Neural progenitor cell (in vitro differentiated cells): ENCODE data around the gene HDAC7. TPM values are rescaled to one million over a fixed set of nuclear protein-coding genes. Genes with fewer than 3 reads are reported as not detected.

ENCODE experiments used
- DNase-seq: peaks from one replicate; pipeline ENCODE4 v3.0.0-alpha.2; 2016; ENCODE audit warnings: low spot score
- H2AFZ ChIP-seq: fragments of 200-600 bp; sonication (generic); replicated peaks from 2 replicates; pipeline ENCODE4 v1.6.1; 2016; ENCODE audit warnings: antibody characterized with exemption
- H3F3A ChIP-seq: fragments of 200-600 bp; sonication (generic); 2 replicates; pipeline ENCODE4 v1.6.1; 2016; ENCODE audit warnings: antibody characterized with exemption, low read depth
- H3K27ac ChIP-seq: fragments of 200-600 bp; sonication (generic); 2 replicates; pipeline ENCODE4 v1.5.1; 2016; ENCODE audit warnings: mild to moderate bottlenecking
- H3K27me3 ChIP-seq: fragments of 200-600 bp; sonication (generic); 2 replicates; pipeline ENCODE4 v1.6.1; 2016; ENCODE audit warnings: mild to moderate bottlenecking, moderate library complexity
- H3K36me3 ChIP-seq: fragments of 200-600 bp; sonication (generic); 2 replicates; pipeline ENCODE4 v1.5.1; 2016
- H3K4me1 ChIP-seq: fragments of 200-600 bp; sonication (generic); 2 replicates; pipeline ENCODE4 v1.6.1; 2016; ENCODE audit warnings: mixed run types
- H3K4me2 ChIP-seq: fragments of 200-600 bp; sonication (generic); 2 replicates; pipeline ENCODE4 v1.6.1; 2016
- H3K4me3 ChIP-seq: fragments of 200-600 bp; sonication (generic); 2 replicates; pipeline ENCODE4 v1.5.1; 2016
- H3K79me2 ChIP-seq: fragments of 200-600 bp; sonication (generic); 2 replicates; pipeline ENCODE4 v1.6.1; 2016; ENCODE audit warnings: low read depth
- H3K9ac ChIP-seq: fragments of 200-600 bp; sonication (generic); 2 replicates; pipeline ENCODE4 v1.6.1; 2016
- H3K9me3 ChIP-seq: fragments of 200-600 bp; sonication (generic); 2 replicates; pipeline ENCODE4 v1.5.1; 2016; ENCODE audit warnings: low read depth
- H4K20me1 ChIP-seq: fragments of 200-600 bp; sonication (generic); 2 replicates; pipeline ENCODE4 v1.6.1; 2016; ENCODE audit warnings: low read depth
- H3K27ac Mint-ChIP-seq: 3 replicates; pipeline ENCODE4 v1.8.0; 2021; ENCODE audit warnings: mixed read lengths
- H3K27me3 Mint-ChIP-seq: 2 replicates; pipeline ENCODE4 v1.8.0; 2022; ENCODE audit warnings: low read depth, mild to moderate bottlenecking, inconsistent platforms, moderate library complexity, mixed read lengths; ENCODE audit not compliant: insufficient read depth
- H3K36me3 Mint-ChIP-seq: 3 replicates; pipeline ENCODE4 v1.8.0; 2021; ENCODE audit warnings: mixed read lengths
- H3K4me1 Mint-ChIP-seq: 3 replicates; pipeline ENCODE4 v1.8.0; 2021; ENCODE audit warnings: mixed read lengths
- H3K4me3 Mint-ChIP-seq: 3 replicates; pipeline ENCODE4 v1.8.0; 2021; ENCODE audit warnings: mild to moderate bottlenecking, moderate library complexity, mixed read lengths
- H3K9me3 Mint-ChIP-seq: 3 replicates; pipeline ENCODE4 v1.8.0; 2020; ENCODE audit warnings: mixed read lengths
- EZH2 ChIP-seq: fragments of 200-600 bp; sonication (generic); IDR thresholded peaks from 2 replicates; pipeline ENCODE4 v1.6.1; 2017; ENCODE audit warnings: antibody characterized with exemption, mild to moderate bottlenecking, moderate library complexity
- EZH2phosphoT487 ChIP-seq: fragments of 200-600 bp; sonication (generic); IDR thresholded peaks from 2 replicates; pipeline ENCODE4 v1.6.1; 2017; ENCODE audit warnings: antibody characterized with exemption
- total RNA-seq: library from RNA; depleted of rRNA; stranded (reverse); fragments of >200 nt; gene quantifications from 2 replicates; pipeline ENCODE4 v1.2.3, GENCODE V29; 2015; ENCODE audit warnings: low replicate concordance
- TF ChIP-seq, protein P1 (sequence below): fragments of 200-600 bp; sonication (generic); IDR thresholded peaks from 2 replicates; pipeline ENCODE4 v1.5.1; 2017; ENCODE audit warnings: antibody characterized with exemption, mild to moderate bottlenecking

The HDAC7 gene
- total RNA-seq, 1 donor from 2014 or later = 7.2 TPM

DNA sequence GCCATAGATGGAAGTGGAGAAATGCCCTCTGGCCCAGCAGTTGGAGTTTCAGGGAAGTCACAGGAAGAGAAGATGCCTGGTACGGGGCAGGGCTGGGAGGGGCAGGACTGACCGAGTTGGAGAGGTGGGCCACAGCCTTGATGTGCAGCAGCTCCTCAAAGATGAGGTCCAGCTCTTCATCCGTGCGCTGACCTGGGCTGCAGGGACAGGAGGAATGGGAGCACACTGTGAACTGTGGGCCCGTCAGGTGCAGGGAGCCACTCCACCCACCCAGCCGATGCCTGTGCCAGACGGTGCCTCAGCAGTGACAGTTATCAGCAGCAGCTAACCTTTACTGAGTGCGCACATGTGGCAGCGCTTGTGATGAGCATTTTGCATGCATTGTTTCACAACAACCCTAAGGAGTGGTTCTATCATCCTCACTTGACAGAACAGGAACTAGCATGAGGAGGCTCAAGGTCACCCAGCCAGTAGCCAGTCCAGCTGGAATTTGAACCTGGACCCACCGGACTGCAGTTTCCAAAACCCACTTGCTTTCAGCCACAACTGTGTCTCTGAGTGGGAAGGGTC lies 69.4 kb downstream of the HDAC7 start:
- peaks cover 14% of the 10 kb centered on the region for H3K4me1 Mint-ChIP-seq
- no peaks in the 10 kb centered on the region for H3F3A ChIP-seq
- no peaks in the 10 kb centered on the region for H3K36me3 Mint-ChIP-seq
- no peak overlapping the region for H3K27ac ChIP-seq
- H3K4me1 ChIP-seq = peaks cover 12% of the 10 kb centered on the region
- no peak overlapping the region for H3K4me3 Mint-ChIP-seq
- H3K9me3 ChIP-seq = no peaks in the 10 kb centered on the region
- no peak overlapping the region for H2AFZ ChIP-seq
- H3K27ac Mint-ChIP-seq = peak overlapping the region; percentile 34
- H3K9me3 Mint-ChIP-seq = no peaks in the 10 kb centered on the region
- DNase-seq = no peak
- H3K4me2 ChIP-seq = no peak overlapping the region
- no peaks in the 10 kb centered on the region for H3K27me3 ChIP-seq
- H3K36me3 ChIP-seq = no peaks in the 10 kb centered on the region
- H3K27me3 Mint-ChIP-seq = peaks cover 9% of the 10 kb centered on the region
- no peak overlapping the region for H3K4me3 ChIP-seq
- TF ChIP-seq, protein P1, sequence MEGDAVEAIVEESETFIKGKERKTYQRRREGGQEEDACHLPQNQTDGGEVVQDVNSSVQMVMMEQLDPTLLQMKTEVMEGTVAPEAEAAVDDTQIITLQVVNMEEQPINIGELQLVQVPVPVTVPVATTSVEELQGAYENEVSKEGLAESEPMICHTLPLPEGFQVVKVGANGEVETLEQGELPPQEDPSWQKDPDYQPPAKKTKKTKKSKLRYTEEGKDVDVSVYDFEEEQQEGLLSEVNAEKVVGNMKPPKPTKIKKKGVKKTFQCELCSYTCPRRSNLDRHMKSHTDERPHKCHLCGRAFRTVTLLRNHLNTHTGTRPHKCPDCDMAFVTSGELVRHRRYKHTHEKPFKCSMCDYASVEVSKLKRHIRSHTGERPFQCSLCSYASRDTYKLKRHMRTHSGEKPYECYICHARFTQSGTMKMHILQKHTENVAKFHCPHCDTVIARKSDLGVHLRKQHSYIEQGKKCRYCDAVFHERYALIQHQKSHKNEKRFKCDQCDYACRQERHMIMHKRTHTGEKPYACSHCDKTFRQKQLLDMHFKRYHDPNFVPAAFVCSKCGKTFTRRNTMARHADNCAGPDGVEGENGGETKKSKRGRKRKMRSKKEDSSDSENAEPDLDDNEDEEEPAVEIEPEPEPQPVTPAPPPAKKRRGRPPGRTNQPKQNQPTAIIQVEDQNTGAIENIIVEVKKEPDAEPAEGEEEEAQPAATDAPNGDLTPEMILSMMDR = no peak
- no peak for TF ChIP-seq EZH2phosphoT487
- TF ChIP-seq EZH2 = no peak
- H3K79me2 ChIP-seq = no peaks in the 10 kb centered on the region
- no peak overlapping the region for H3K9ac ChIP-seq
- H4K20me1 ChIP-seq = no peaks in the 10 kb centered on the region

DNA sequence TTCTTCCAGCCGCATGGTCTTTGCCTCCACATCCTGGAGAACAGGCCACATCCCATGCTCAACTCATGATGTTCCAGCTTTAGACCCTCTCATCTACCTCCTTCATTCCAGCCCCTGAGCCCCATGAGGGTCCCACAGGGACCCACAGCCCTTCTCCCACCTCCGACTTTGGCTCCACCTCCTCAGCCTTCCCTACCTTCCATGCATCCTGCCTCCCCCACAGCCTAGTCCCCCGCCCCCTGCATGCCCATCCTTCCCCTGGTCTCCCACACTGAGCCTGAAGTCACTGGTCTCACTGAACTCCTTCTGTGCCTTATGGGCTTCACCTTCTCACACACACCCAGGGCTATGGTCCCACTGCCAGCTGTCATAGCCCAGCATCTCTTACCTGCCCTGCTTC lies 70.8 kb downstream of the HDAC7 start:
- H3K4me3 Mint-ChIP-seq = no peak overlapping the region
- peaks cover 22% of the 10 kb centered on the region for H3K4me1 Mint-ChIP-seq
- Histone ChIP-seq H3K27ac (no peak overlapping the region), H3K9me3 (no peaks in the 10 kb centered on the region), H2AFZ (no peak overlapping the region), H4K20me1 (no peaks in the 10 kb centered on the region), H3K9ac (no peak overlapping the region), H3F3A (peaks cover 5% of the 10 kb centered on the region), H3K4me2 (no peak overlapping the region), H3K4me1 (peaks cover 19% of the 10 kb centered on the region), H3K36me3 (no peaks in the 10 kb centered on the region), H3K79me2 (no peaks in the 10 kb centered on the region), H3K4me3 (no peak overlapping the region), H3K27me3 (no peaks in the 10 kb centered on the region)
- no peak for DNase-seq
- TF ChIP-seq EZH2 (no peak), EZH2phosphoT487 (no peak)
- TF ChIP-seq, protein P1 = no peak
- H3K27ac Mint-ChIP-seq = no peak overlapping the region
- no peaks in the 10 kb centered on the region for H3K36me3 Mint-ChIP-seq
- H3K9me3 Mint-ChIP-seq = no peaks in the 10 kb centered on the region
- H3K27me3 Mint-ChIP-seq = peaks cover 9% of the 10 kb centered on the region

DNA sequence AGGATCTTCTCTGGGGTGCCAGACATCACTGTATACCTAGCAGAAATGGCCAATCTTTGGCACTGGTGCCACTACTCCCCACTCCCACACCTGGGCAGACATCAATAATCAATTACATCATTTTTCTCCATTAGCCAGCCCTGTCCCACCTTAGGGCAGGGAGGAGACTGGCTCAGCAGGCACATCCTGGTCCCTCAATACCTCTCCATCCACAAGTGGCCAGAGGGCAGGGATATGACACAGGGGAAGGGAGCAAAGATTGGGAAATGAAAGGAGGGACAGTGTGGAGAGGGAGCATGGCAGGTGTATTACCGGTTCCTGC lies 71.2 kb downstream of the HDAC7 start:
- DNase-seq = no peak
- Mint-ChIP-seq H3K4me3 (no peak overlapping the region), H3K4me1 (peaks cover 25% of the 10 kb centered on the region), H3K27ac (no peak overlapping the region), H3K9me3 (no peaks in the 10 kb centered on the region), H3K27me3 (peaks cover 9% of the 10 kb centered on the region), H3K36me3 (no peaks in the 10 kb centered on the region)
- H3K27ac ChIP-seq = no peak overlapping the region
- no peaks in the 10 kb centered on the region for H3K36me3 ChIP-seq
- H3F3A ChIP-seq = peaks cover 5% of the 10 kb centered on the region
- no peak overlapping the region for H3K9ac ChIP-seq
- H3K9me3 ChIP-seq = no peaks in the 10 kb centered on the region
- H3K27me3 ChIP-seq = no peaks in the 10 kb centered on the region
- no peaks in the 10 kb centered on the region for H3K79me2 ChIP-seq
- no peaks in the 10 kb centered on the region for H4K20me1 ChIP-seq
- TF ChIP-seq EZH2phosphoT487 (no peak), EZH2 (no peak)
- TF ChIP-seq, protein P1 = no peak
- peaks cover 15% of the 10 kb centered on the region for H3K4me1 ChIP-seq
- H2AFZ ChIP-seq = no peak overlapping the region
- H3K4me2 ChIP-seq = no peak overlapping the region
- no peak overlapping the region for H3K4me3 ChIP-seq
